Activated B cell treated with CpG ODN at 0.5 μM for 24 hours (primary cell): ENCODE results near the gene DOCK2. TPM values are rescaled to one million over a fixed set of nuclear protein-coding genes. Genes with fewer than 3 reads are reported as not detected.

ENCODE experiments used
- ATAC-seq: fragments of 200-7000 bp; cut with Tn5 transposase; one replicate; pipeline ENCODE4 v1.10.0; 2021; ENCODE audit warnings: low read depth, mild to moderate bottlenecking, moderate library complexity
- CTCF ChIA-PET: fragments of 350-600 bp; sonication (Branson Sonifier 250); formaldehyde crosslinking; loops from one replicate; lab custom pipeline; 2021; ENCODE audit warnings: antibody characterized with exemption; lab: Charles Lee
- POLR2A ChIA-PET: fragments of 350-600 bp; sonication (Branson Sonifier 250); formaldehyde crosslinking; loops from one replicate; lab custom pipeline; 2021; ENCODE audit warnings: antibody characterized with exemption; lab: Charles Lee
- DNase-seq: peaks from one replicate; pipeline ENCODE4 v3.0.0; 2022
- H3K27ac Mint-ChIP-seq: one replicate; pipeline ENCODE4 v1.8.0; 2020; ENCODE audit warnings: mixed read lengths
- H3K27me3 Mint-ChIP-seq: one replicate; pipeline ENCODE4 v1.8.0; 2021; ENCODE audit warnings: mixed read lengths
- H3K36me3 Mint-ChIP-seq: one replicate; pipeline ENCODE4 v1.8.0; 2021; ENCODE audit warnings: low read depth, mixed read lengths
- H3K4me1 Mint-ChIP-seq: one replicate; pipeline ENCODE4 v1.8.0; 2021; ENCODE audit warnings: mixed read lengths
- H3K4me3 Mint-ChIP-seq: one replicate; pipeline ENCODE4 v1.8.0; 2020; ENCODE audit warnings: mild to moderate bottlenecking, mixed read lengths
- H3K9me3 Mint-ChIP-seq: one replicate; pipeline ENCODE4 v1.8.0; 2020; ENCODE audit warnings: mixed read lengths
- intact Hi-C: fragments of 100-400 bp; cut with micrococcal nuclease; formaldehyde crosslinking; loops from one replicate; pipeline ENCODE4 v1.15.1; 2024
- total RNA-seq: library from RNA; stranded (reverse); gene quantifications from 2 replicates; pipeline ENCODE4 v1.2.3, GENCODE V29; 2022
- TF ChIP-seq, protein P1 (sequence below): fragments of 200-600 bp; IDR thresholded peaks from one replicate; pipeline ENCODE4 v1.8.0; 2022; ENCODE audit warnings: antibody characterized with exemption, mild to moderate bottlenecking

DOCK2 gene
- total RNA-seq, 1 donor from 2014 or later, result 344 TPM

GRCh38 chr5:169809281-169809680, 172.2 kb downstream of the DOCK2 start:
- no peak overlapping the region for H3K4me3 Mint-ChIP-seq
- intact Hi-C loops, result loop anchor here (5.0 kb wide), 2 partner anchors 42 to 107 kb away; no protein-coding TSS in a partner anchor
- no peak overlapping the region for H3K27ac Mint-ChIP-seq
- TF ChIP-seq, protein P1, sequence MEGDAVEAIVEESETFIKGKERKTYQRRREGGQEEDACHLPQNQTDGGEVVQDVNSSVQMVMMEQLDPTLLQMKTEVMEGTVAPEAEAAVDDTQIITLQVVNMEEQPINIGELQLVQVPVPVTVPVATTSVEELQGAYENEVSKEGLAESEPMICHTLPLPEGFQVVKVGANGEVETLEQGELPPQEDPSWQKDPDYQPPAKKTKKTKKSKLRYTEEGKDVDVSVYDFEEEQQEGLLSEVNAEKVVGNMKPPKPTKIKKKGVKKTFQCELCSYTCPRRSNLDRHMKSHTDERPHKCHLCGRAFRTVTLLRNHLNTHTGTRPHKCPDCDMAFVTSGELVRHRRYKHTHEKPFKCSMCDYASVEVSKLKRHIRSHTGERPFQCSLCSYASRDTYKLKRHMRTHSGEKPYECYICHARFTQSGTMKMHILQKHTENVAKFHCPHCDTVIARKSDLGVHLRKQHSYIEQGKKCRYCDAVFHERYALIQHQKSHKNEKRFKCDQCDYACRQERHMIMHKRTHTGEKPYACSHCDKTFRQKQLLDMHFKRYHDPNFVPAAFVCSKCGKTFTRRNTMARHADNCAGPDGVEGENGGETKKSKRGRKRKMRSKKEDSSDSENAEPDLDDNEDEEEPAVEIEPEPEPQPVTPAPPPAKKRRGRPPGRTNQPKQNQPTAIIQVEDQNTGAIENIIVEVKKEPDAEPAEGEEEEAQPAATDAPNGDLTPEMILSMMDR, result no peak
- ATAC-seq, result no peak
- ChIA-PET POLR2A (no interaction called here), CTCF (no interaction called here)
- H3K36me3 Mint-ChIP-seq, result peaks cover 84% of the 10 kb centered on the region
- DNase-seq, result no peak
- H3K4me1 Mint-ChIP-seq, result peaks cover 22% of the 10 kb centered on the region
- H3K27me3 Mint-ChIP-seq, result no peaks in the 10 kb centered on the region
- H3K9me3 Mint-ChIP-seq, result no peaks in the 10 kb centered on the region

GRCh38 chr5:169810524-169810923, 173.4 kb downstream of the DOCK2 start:
- CTCF ChIA-PET, result no interaction called here
- intact Hi-C loops, result no loop called here
- Mint-ChIP-seq H3K4me1 (peaks cover 9% of the 10 kb centered on the region), H3K36me3 (peaks cover 79% of the 10 kb centered on the region), H3K27me3 (no peaks in the 10 kb centered on the region), H3K9me3 (no peaks in the 10 kb centered on the region), H3K27ac (no peak overlapping the region), H3K4me3 (no peak overlapping the region)
- DNase-seq (no peak), ATAC-seq (no peak)
- POLR2A ChIA-PET, result no interaction called here
- TF ChIP-seq, protein P1, result no peak

- H3K4me3 Mint-ChIP-seq, result no peak overlapping the region
- ChIA-PET POLR2A (no interaction called here), CTCF (no interaction called here)
- no peak overlapping the region for H3K27ac Mint-ChIP-seq
- TF ChIP-seq, protein P1, result no peak
- no peaks in the 10 kb centered on the region for H3K9me3 Mint-ChIP-seq
- H3K27me3 Mint-ChIP-seq, result no peaks in the 10 kb centered on the region
- peaks cover 79% of the 10 kb centered on the region for H3K36me3 Mint-ChIP-seq
- intact Hi-C loops, result no loop called here
- DNase-seq, result no peak
- no peak for ATAC-seq
- H3K4me1 Mint-ChIP-seq, result peaks cover 4% of the 10 kb centered on the region
These were observed 173.9 kb downstream of the DOCK2 start for GRCh38 chr5:169811023-169811422.

DNA sequence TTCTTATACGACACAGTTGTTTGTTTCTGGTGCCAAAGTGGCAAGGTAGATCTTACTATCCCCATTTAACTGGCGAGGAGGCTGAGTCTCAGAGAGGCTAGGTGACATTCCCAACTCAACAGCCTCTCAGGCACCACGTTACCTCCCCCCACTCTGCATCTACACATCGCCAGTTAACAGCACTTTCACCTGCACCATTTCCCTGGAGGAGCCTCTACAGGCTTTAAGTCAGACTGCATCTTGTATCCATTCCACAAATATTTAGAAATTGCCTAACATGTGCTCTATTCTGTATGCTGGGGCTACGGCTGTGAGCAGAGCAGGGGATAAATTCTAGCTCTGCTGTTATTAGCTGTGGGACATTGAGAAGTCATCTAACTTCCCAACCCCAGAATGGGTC, 174.6 kb downstream of the DOCK2 start:
- ChIA-PET POLR2A (no interaction called here), CTCF (no interaction called here)
- Mint-ChIP-seq H3K4me3 (no peak overlapping the region), H3K27me3 (no peaks in the 10 kb centered on the region), H3K4me1 (peaks cover 2% of the 10 kb centered on the region), H3K9me3 (no peaks in the 10 kb centered on the region), H3K36me3 (peaks cover 81% of the 10 kb centered on the region), H3K27ac (no peak overlapping the region)
- intact Hi-C loops, result no loop called here
- ATAC-seq, result no peak
- TF ChIP-seq, protein P1, result no peak
- no peak for DNase-seq

- CTCF ChIA-PET, result no interaction called here
These were observed 175.7 kb downstream of the DOCK2 start for GRCh38 chr5:169812786-169813185.

More at GRCh38 chr5:169812786-169813185, 175.7 kb downstream of the DOCK2 start:
- Mint-ChIP-seq H3K27ac (no peak overlapping the region), H3K4me1 (peaks cover 2% of the 10 kb centered on the region), H3K36me3 (peaks cover 84% of the 10 kb centered on the region), H3K9me3 (no peaks in the 10 kb centered on the region), H3K4me3 (no peak overlapping the region), H3K27me3 (no peaks in the 10 kb centered on the region)
- TF ChIP-seq, protein P1, result no peak
- DNase-seq, result no peak
- no peak for ATAC-seq
- intact Hi-C loops, result no loop called here
- POLR2A ChIA-PET, result no interaction called here
